C4-2B (cell line): ENCODE measurements around the gene SOS1.

Experiments
- H3K27ac ChIP-seq: fragments of 450-650 bp; 2 replicates; pipeline ENCODE4 v1.5.1; 2017
- CTCF ChIP-seq: fragments of 450-650 bp; conservative IDR thresholded peaks from 2 replicates; pipeline ENCODE4 v1.5.1; 2017; ENCODE audit warnings: mild to moderate bottlenecking
- ZFX ChIP-seq: fragments of 450-650 bp; IDR thresholded peaks from 2 replicates; pipeline ENCODE4 v1.6.1; 2017

Gene SOS1

GRCh38 chr2:38997781-38998180 lies 123.1 kb downstream of the SOS1 start:
- TF ChIP-seq ZFX (no peak), CTCF (no peak)
- no peak overlapping the region for H3K27ac ChIP-seq

- H3K27ac ChIP-seq = no peak overlapping the region
- TF ChIP-seq CTCF = no peak
- no peak for TF ChIP-seq ZFX
Measured at GRCh38 chr2:38991899-38992298, 129.0 kb downstream of the SOS1 start.

DNA sequence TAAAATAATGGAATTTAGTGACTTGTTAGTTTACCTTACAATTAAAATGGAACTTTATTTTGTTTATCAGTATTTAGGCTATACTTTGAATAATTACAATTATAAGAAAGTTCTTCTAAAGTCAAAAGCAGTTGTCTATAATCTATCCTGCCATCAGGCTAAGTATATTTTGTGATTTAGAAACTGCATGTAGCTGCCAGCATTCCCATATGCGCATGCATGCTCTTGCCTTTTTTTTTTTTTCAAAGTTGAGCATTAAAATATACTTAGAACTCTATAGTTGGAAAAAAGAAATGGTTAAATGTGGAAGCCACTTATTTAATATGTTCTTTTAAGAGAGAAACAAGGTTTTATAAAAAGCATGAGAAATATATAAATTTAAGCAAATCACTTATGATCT lies 132.1 kb downstream of the SOS1 start:
- no peak for TF ChIP-seq ZFX
- TF ChIP-seq CTCF = no peak
- no peak overlapping the region for H3K27ac ChIP-seq

- H3K27ac ChIP-seq = no peak overlapping the region
Measured at GRCh38 chr2:38982498-38982897, 138.4 kb downstream of the SOS1 start.

DNA sequence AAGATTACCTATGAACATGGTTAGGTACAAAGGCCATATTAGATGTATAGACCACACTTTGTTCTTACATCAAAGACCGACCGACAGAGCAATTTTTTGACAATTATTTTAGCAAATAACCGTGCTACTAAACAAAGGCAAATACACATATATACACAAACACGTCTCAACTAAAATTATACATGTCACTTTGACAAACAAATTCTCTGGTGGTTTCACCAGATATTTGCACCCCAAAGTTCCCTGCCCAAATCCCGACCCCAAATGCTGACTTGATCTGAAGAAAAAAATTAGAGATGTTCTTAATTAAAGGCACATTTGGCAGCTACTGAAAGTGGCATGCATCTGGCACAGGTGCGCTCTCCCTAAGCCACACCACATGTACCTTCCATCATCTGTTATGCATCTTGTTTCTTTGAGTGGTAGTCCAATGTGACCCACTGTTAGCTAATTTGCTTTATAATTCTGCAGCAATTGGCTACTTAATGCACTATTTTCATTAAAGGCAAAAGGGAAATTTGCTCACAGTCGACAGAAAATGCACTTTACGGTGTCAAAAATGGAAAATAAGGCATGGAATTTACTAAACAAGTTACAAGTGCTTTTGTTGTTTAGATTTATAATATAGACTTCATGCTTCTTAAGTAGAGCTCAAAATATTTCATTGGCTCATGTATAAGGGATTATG lies 139.0 kb downstream of the SOS1 start:
- no peak for TF ChIP-seq ZFX
- no peak for TF ChIP-seq CTCF
- H3K27ac ChIP-seq = no peak overlapping the region

More at GRCh38 chr2:38982498-38982897, 138.4 kb downstream of the SOS1 start:
- TF ChIP-seq CTCF = no peak
- no peak for TF ChIP-seq ZFX

DNA sequence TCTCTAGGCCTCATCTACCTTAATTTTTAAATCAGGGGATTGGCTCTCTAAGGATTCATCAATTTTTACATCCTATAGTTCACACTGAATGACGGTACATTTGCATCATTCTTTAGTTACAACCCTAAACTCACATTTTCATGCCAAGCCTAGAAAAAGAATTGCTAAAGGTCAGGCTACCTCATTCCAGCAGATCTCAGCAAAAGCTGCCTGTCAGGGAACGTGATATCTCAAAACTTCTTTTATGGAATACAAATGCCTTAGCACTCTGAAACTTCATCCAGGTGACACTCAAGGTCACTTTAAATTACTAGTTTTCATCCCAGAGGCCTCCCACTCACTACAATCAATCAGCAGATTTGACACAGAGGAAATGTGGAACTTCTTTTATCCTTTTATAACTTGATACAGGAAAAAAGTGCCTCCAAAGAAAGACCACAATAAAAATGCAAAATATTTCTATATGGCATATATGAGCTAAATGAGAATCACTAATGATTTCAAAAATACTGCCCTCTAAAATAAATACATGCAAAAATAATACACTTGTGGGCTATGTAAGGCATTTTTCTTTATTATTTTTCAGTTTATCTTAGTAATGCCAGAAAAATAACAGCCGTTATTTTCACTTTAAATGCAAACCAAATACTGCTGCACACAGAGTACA lies 139.7 kb downstream of the SOS1 start:
- TF ChIP-seq ZFX (no peak), CTCF (no peak)
- H3K27ac ChIP-seq = no peak overlapping the region

- TF ChIP-seq CTCF (no peak), ZFX (no peak)
- H3K27ac ChIP-seq = no peak overlapping the region
Measured at GRCh38 chr2:38978908-38979307, 141.9 kb downstream of the SOS1 start.
